Measurements from ENCODE around the gene GPR153. TPM values are rescaled to one million over a fixed set of nuclear protein-coding genes. Genes with fewer than 3 reads are reported as not detected.

The GPR153 gene
- polyA plus RNA-seq, 1 donor from 2014 or later: 26.9 TPM

- TF ChIP-seq CTCF (IDR thresholded peaks at IDR 0.05; ENCODE audit: poor library complexity, severe bottlenecking) (no peak), RAD21 (conservative IDR thresholded peaks at IDR 0.05) (no peak), REST (IDR thresholded peaks at IDR 0.05; ENCODE audit: borderline replicate concordance) (no peak), SMC3 (conservative IDR thresholded peaks at IDR 0.05; ENCODE audit: poor library complexity) (no peak), EP300 (conservative IDR thresholded peaks at IDR 0.05; ENCODE audit: poor library complexity, severe bottlenecking) (no peak)
- Histone ChIP-seq H3K4me2 (ENCODE audit: low read length) (no peak overlapping the region), H3K27ac (ENCODE audit: low read length) (no peak overlapping the region), H4K20me1 (ENCODE audit: insufficient read depth) (no peaks in the 10 kb centered on the region), H3K9me3 (ENCODE audit: low read length) (no peaks in the 10 kb centered on the region), H3K27me3 (ENCODE audit: insufficient read depth, low read depth, low read length) (no peaks in the 10 kb centered on the region), H3K9me2 (ENCODE audit: insufficient read depth, low read length) (no peaks in the 10 kb centered on the region), H3K36me3 (ENCODE audit: insufficient read depth, low read length) (no peaks in the 10 kb centered on the region), H3F3A (ENCODE audit: insufficient read depth, low read length, poor library complexity, severe bottlenecking) (no peaks in the 10 kb centered on the region), H3K4me3 (ENCODE audit: low read length) (no peak overlapping the region), H2AFZ (ENCODE audit: low read depth, low read length) (no peak overlapping the region), H3K79me2 (replicated peaks; ENCODE audit: insufficient read depth, low read length) (no peaks in the 10 kb centered on the region), H3K9ac (ENCODE audit: low read length) (no peak overlapping the region)
Observed at GRCh38 chr1:6287431-6287886, 26.6 kb upstream of the GPR153 start.

- no peak overlapping the region for H3K27ac ChIP-seq (ENCODE audit: low read length)
- H3K27me3 ChIP-seq (ENCODE audit: insufficient read depth, low read depth, low read length): no peaks in the 10 kb centered on the region
- no peaks in the 10 kb centered on the region for H3K9me2 ChIP-seq (ENCODE audit: insufficient read depth, low read length)
- no peaks in the 10 kb centered on the region for H4K20me1 ChIP-seq (ENCODE audit: insufficient read depth)
- H3K4me2 ChIP-seq (ENCODE audit: low read length): no peak overlapping the region
- H3F3A ChIP-seq (ENCODE audit: insufficient read depth, low read length, poor library complexity, severe bottlenecking): no peaks in the 10 kb centered on the region
- H3K9ac ChIP-seq (ENCODE audit: low read length): no peak overlapping the region
- H3K4me3 ChIP-seq (ENCODE audit: low read length): no peak overlapping the region
- no peaks in the 10 kb centered on the region for H3K36me3 ChIP-seq (ENCODE audit: insufficient read depth, low read length)
- no peaks in the 10 kb centered on the region for H3K9me3 ChIP-seq (ENCODE audit: low read length)
- no peak overlapping the region for H2AFZ ChIP-seq (ENCODE audit: low read depth, low read length)
- TF ChIP-seq SMC3 (conservative IDR thresholded peaks at IDR 0.05; ENCODE audit: poor library complexity) (no peak), POLR2AphosphoS5 (IDR thresholded peaks at IDR 0.05) (no peak), CTCF (IDR thresholded peaks at IDR 0.05; ENCODE audit: poor library complexity, severe bottlenecking) (no peak), TAF1 (IDR thresholded peaks at IDR 0.05; ENCODE audit: low read depth) (no peak), RAD21 (conservative IDR thresholded peaks at IDR 0.05) (no peak), EZH2 (IDR thresholded peaks at IDR 0.05; ENCODE audit: borderline replicate concordance, insufficient read depth, low read length, poor library complexity, severe bottlenecking) (no peak), MXI1 (conservative IDR thresholded peaks at IDR 0.05; ENCODE audit: poor library complexity, severe bottlenecking) (no peak), EP300 (conservative IDR thresholded peaks at IDR 0.05; ENCODE audit: poor library complexity, severe bottlenecking) (no peak), REST (IDR thresholded peaks at IDR 0.05; ENCODE audit: borderline replicate concordance) (no peak)
- no peaks in the 10 kb centered on the region for H3K79me2 ChIP-seq (replicated peaks; ENCODE audit: insufficient read depth, low read length)
Observed at GRCh38 chr1:6287029-6287428, 26.1 kb upstream of the GPR153 start.

Data from neural cell (in vitro differentiated cells).